ENCODE results near the gene LTN1.

The LTN1 gene

DNA sequence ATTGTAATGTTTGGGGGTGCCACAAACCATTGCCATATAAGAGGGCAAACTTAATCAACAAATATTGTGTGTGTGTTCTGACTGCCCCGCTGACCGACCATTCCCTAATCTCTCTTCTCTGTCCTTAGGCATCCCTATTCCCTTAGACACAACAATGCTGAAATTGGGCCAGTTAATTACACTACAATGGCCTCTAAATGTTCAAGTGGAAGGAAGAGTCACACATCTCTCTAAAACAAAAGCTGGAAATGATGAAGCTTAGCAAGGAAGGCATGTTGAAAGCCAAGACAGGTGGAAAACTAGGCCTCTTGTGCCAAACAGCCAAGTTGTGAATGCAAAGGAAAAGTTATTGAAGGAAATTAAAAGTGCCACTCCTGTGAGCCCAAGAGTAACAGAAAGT is 30.2 kb downstream of the LTN1 start:
- DNase-seq (ENCODE audit: low read depth): no peak
- TF ChIP-seq, protein P1, sequence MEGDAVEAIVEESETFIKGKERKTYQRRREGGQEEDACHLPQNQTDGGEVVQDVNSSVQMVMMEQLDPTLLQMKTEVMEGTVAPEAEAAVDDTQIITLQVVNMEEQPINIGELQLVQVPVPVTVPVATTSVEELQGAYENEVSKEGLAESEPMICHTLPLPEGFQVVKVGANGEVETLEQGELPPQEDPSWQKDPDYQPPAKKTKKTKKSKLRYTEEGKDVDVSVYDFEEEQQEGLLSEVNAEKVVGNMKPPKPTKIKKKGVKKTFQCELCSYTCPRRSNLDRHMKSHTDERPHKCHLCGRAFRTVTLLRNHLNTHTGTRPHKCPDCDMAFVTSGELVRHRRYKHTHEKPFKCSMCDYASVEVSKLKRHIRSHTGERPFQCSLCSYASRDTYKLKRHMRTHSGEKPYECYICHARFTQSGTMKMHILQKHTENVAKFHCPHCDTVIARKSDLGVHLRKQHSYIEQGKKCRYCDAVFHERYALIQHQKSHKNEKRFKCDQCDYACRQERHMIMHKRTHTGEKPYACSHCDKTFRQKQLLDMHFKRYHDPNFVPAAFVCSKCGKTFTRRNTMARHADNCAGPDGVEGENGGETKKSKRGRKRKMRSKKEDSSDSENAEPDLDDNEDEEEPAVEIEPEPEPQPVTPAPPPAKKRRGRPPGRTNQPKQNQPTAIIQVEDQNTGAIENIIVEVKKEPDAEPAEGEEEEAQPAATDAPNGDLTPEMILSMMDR (IDR thresholded peaks at IDR 0.05; ENCODE audit: insufficient read depth, low read depth, low read length, missing control alignments): no peak
- no peak overlapping the region for H3K4me3 ChIP-seq (ENCODE audit: low read length)

DNA sequence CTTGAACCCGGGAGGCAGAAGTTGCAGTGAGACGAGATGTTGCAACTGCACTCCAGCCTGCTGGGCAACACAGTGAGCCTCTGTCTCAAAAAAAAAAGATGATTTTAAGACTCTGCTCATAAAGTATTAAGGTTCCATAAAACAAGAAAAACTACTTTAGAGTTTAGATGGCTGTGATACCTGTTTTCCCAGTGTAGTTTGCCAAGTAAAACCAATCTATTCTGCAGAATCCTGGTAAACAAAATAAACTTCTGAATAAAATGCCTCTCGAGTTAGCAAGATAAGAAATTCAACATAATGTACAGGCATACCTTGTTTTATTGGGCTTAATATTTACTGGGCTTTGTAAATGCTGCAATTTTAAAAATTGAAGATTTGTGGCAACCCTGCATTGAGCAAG is 30.8 kb downstream of the LTN1 start:
- H3K4me3 ChIP-seq (ENCODE audit: low read length): no peak overlapping the region
- peak; percentile 18 for DNase-seq (ENCODE audit: low read depth)
- TF ChIP-seq, protein P1 (IDR thresholded peaks at IDR 0.05; ENCODE audit: insufficient read depth, low read depth, low read length, missing control alignments): no peak

DNA sequence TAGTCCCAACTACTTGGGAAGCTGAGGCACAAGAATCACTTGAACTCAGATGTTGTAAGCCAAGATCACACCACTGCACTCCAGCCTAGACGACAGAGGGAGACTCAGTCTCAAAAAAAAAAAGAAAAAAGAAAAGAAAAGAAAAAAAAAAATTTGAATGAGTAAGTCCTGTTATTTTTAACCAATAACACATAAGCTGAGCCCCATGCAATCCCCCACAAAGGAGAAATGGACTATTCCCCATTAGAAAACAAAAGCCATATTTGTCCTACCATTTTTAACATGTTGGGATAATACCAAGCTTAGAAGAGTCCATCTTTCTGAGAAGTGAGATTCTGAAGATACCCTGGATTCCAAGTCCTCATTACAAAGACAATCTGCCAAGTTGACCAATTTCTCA is 32.4 kb downstream of the LTN1 start:
- TF ChIP-seq, protein P1 (IDR thresholded peaks at IDR 0.05; ENCODE audit: insufficient read depth, low read depth, low read length, missing control alignments): no peak
- no peak overlapping the region for H3K4me3 ChIP-seq (ENCODE audit: low read length)
- no peak for DNase-seq (ENCODE audit: low read depth)

DNA sequence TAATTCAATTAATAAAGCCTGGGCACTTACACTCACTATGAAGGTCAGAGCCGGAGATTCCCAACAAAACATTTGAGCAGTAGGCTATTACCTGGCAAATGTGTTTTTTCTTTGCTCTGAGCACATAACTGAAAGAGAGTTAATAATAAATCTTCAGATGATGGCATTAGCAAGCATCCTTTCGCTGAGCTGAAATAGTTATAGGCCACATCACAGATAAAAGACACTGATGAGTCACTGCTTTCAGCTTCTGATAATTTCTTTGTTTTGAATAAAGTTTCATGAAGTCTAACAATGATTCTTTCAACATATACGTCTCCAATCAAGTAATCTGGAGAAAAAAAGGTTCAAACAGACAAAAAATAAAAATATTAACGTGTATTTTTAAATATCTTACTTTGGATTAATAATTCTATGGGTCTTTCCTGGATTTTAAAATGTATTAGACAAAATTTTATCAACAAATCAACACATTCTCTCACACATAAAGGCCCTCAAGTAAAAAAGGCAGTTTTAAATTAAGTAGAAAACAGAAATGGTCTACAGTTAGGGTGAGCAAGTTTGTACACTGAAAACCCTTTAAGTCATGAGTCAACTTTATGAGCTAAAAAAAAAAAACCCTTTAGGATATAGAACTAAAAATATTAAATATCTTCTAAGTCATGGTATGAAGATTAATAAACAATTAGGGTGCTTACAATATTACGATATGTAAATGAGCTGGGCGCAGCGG is 33.1 kb downstream of the LTN1 start:
- TF ChIP-seq, protein P1 (IDR thresholded peaks at IDR 0.05; ENCODE audit: insufficient read depth, low read depth, low read length, missing control alignments): no peak
- no peak overlapping the region for H3K4me3 ChIP-seq (ENCODE audit: low read length)
- peak; percentile 28 for DNase-seq (ENCODE audit: low read depth)

DNA sequence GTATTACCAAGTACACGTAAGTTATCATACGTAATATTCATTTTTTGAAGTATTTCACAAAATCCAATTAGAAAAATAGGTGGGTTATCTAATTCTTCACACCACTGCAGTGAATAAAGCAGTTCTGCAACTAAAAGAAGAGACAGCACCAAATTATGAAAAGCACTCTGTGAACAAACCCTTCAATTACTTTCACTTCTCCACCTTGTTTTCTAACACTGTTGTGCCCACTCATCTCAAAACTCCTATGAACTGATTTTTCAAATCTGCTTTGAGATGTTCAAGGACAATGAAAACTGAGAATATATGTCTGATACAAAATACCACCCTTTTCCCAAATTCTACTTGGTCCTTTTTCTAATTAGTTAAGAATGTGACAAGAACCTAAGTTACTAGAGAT is 39.4 kb downstream of the LTN1 start:
- no peak overlapping the region for H3K4me3 ChIP-seq (ENCODE audit: low read length)
- TF ChIP-seq, protein P1 (IDR thresholded peaks at IDR 0.05; ENCODE audit: insufficient read depth, low read depth, low read length, missing control alignments): no peak
- DNase-seq (ENCODE audit: low read depth): no peak

DNA sequence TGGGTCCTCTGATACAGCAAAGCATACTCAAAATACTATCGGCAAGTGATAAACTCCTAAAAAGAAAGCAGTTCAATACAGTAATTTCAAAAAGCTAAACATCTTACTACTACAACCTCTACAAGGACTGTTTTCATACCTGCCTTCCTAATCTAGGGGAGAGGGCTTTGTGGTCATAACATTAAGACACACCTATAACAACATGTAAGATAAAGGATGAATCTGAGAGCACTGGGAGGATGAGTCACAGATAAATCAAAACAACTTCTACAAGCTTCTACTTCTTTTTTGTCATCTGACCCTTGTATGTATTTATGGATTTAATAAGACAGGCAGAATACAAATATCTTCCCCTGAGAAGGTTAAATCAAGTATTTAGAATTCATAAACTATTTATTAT is 40.0 kb downstream of the LTN1 start:
- TF ChIP-seq, protein P1 (IDR thresholded peaks at IDR 0.05; ENCODE audit: insufficient read depth, low read depth, low read length, missing control alignments): no peak
- H3K4me3 ChIP-seq (ENCODE audit: low read length): no peak overlapping the region
- peak; percentile 32 for DNase-seq (ENCODE audit: low read depth)

DNA sequence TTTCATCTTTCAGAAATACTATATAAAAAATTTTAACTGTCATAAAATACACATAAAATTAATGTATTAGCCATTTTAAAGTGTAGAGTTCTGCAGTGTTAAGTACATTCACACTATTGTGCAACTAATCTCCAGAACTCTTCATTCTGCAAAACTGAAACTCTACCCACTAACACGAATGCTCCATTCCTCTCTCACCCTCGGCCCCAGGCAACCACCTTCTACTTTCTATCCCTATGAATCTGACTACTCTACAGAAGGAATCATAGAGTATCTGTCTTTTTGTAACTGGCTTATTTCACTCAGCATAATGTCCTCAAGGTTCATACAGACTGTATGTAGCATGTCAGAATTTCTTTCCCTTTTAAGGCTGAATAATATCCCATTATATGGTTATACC is 43.4 kb downstream of the LTN1 start:
- no peak overlapping the region for H3K4me3 ChIP-seq (ENCODE audit: low read length)
- DNase-seq (ENCODE audit: low read depth): no peak
- TF ChIP-seq, protein P1 (IDR thresholded peaks at IDR 0.05; ENCODE audit: insufficient read depth, low read depth, low read length, missing control alignments): no peak

All from epithelial cell of esophagus (primary cell).